H9 (cell line): Measurements from ENCODE around the gene MTTP. TPM values are rescaled to one million over a fixed set of nuclear protein-coding genes. Genes with fewer than 3 reads are reported as not detected.

Experiments
- DNase-seq: peaks from one replicate; pipeline ENCODE4 v3.0.0-alpha.2; 2017
- H2AFZ ChIP-seq: one replicate; pipeline ENCODE4 v1.6.1; 2013; ENCODE audit warnings: mild to moderate bottlenecking, low read length, control low read depth, moderate library complexity
- H2AK5ac ChIP-seq: 2 replicates; pipeline ENCODE4 v1.6.1; 2013; ENCODE audit warnings: low read length, control low read depth, mixed read lengths; ENCODE audit not compliant: insufficient read length
- H2BK120ac ChIP-seq: one replicate; pipeline ENCODE4 v1.6.1; 2013; ENCODE audit warnings: low read depth, mild to moderate bottlenecking, low read length, control low read depth, inconsistent platforms; ENCODE audit not compliant: poor library complexity, severe bottlenecking
- H2BK12ac ChIP-seq: 2 replicates; pipeline ENCODE4 v1.6.1; 2013; ENCODE audit warnings: low read length, control low read depth, mixed read lengths, low read depth; ENCODE audit not compliant: insufficient read length
- H2BK15ac ChIP-seq: 2 replicates; pipeline ENCODE4 v1.6.1; 2013; ENCODE audit warnings: low read depth, low read length, control low read depth
- H2BK20ac ChIP-seq: one replicate; pipeline ENCODE4 v1.6.1; 2013; ENCODE audit warnings: low read depth, mild to moderate bottlenecking, low read length, control low read depth, inconsistent platforms; ENCODE audit not compliant: poor library complexity, severe bottlenecking
- H2BK5ac ChIP-seq: 2 replicates; pipeline ENCODE4 v1.6.1; 2013; ENCODE audit warnings: low read length, control low read depth, mixed read lengths; ENCODE audit not compliant: insufficient read length
- H3K14ac ChIP-seq: 2 replicates; pipeline ENCODE4 v1.6.1; 2013; ENCODE audit warnings: low read length, control low read depth; ENCODE audit not compliant: insufficient read depth
- H3K18ac ChIP-seq: 2 replicates; pipeline ENCODE4 v1.6.1; 2013; ENCODE audit warnings: low read depth, mild to moderate bottlenecking, mixed read lengths, low read length, control low read depth; ENCODE audit not compliant: insufficient read length
- H3K23ac ChIP-seq: 2 replicates; pipeline ENCODE4 v1.6.1; 2013; ENCODE audit warnings: low read length, control low read depth, mixed read lengths, low read depth; ENCODE audit not compliant: insufficient read length
- H3K23me2 ChIP-seq: 2 replicates; pipeline ENCODE4 v1.6.1; 2013; ENCODE audit warnings: low read depth, mild to moderate bottlenecking, mixed read lengths, low read length, control low read depth; ENCODE audit not compliant: insufficient read length, poor library complexity, severe bottlenecking
- H3K27ac ChIP-seq: 2 replicates; pipeline ENCODE4 v1.5.1; 2013; ENCODE audit warnings: low read length, control low read depth, mixed read lengths, low read depth; ENCODE audit not compliant: insufficient read length
- H3K27me3 ChIP-seq: 2 replicates; pipeline ENCODE4 v1.6.1; 2013; ENCODE audit warnings: low read length, control low read depth, inconsistent platforms; ENCODE audit not compliant: insufficient read depth
- H3K4ac ChIP-seq: 2 replicates; pipeline ENCODE4 v1.6.1; 2013; ENCODE audit warnings: low read depth, mild to moderate bottlenecking, control low read depth, inconsistent platforms, low read length, moderate library complexity
- H3K4me1 ChIP-seq: 2 replicates; pipeline ENCODE4 v1.6.1; 2013; ENCODE audit warnings: low read length, control low read depth, inconsistent platforms; ENCODE audit not compliant: insufficient read depth
- H3K4me2 ChIP-seq: 2 replicates; pipeline ENCODE4 v1.6.1; 2013; ENCODE audit warnings: low read length, control low read depth, mixed read lengths; ENCODE audit not compliant: insufficient read length, insufficient read depth
- H3K56ac ChIP-seq: 2 replicates; pipeline ENCODE4 v1.6.1; 2013; ENCODE audit warnings: low read depth, mild to moderate bottlenecking, mixed read lengths, low read length, control low read depth; ENCODE audit not compliant: insufficient read length
- H3K79me1 ChIP-seq: 2 replicates; pipeline ENCODE4 v1.6.1; 2013; ENCODE audit warnings: low read depth, mild to moderate bottlenecking, moderate library complexity, low read length, control low read depth, inconsistent platforms; ENCODE audit not compliant: insufficient read depth, poor library complexity, severe bottlenecking
- H3K79me2 ChIP-seq: 2 replicates; pipeline ENCODE4 v1.6.1; 2013; ENCODE audit warnings: low read length, control low read depth, inconsistent platforms; ENCODE audit not compliant: insufficient read depth
- H3K9ac ChIP-seq: 2 replicates; pipeline ENCODE4 v1.6.1; 2013; ENCODE audit warnings: low read length, control low read depth, mixed read lengths; ENCODE audit not compliant: insufficient read length; ENCODE audit errors: extremely low read depth
- H3K9me3 ChIP-seq: one replicate; pipeline ENCODE4 v1.6.1; 2013; ENCODE audit warnings: low read depth, low read length, inconsistent platforms; ENCODE audit not compliant: control insufficient read depth
- H3T11ph ChIP-seq: one replicate; pipeline ENCODE4 v1.6.1; 2013; ENCODE audit warnings: mild to moderate bottlenecking, low read length, control low read depth, inconsistent platforms
- H4K20me1 ChIP-seq: one replicate; pipeline ENCODE4 v1.6.1; 2013; ENCODE audit not compliant: control insufficient read depth, insufficient read length, insufficient read depth
- H4K5ac ChIP-seq: 2 replicates; pipeline ENCODE4 v1.6.1; 2013; ENCODE audit warnings: low read depth, mild to moderate bottlenecking, mixed read lengths, low read length, control low read depth; ENCODE audit not compliant: insufficient read length
- H4K8ac ChIP-seq: replicated peaks from 2 replicates; pipeline ENCODE4 v1.6.1; 2013; ENCODE audit warnings: low read length, control low read depth, mixed read lengths, low read depth; ENCODE audit not compliant: insufficient read length
- H4K91ac ChIP-seq: 2 replicates; pipeline ENCODE4 v1.6.1; 2013; ENCODE audit warnings: low read depth, mild to moderate bottlenecking, moderate library complexity, mixed read lengths, low read length, control low read depth; ENCODE audit not compliant: insufficient read length
- H3K27ac Mint-ChIP-seq, 3 experiments: 2 replicates in 2 of 3; 3 replicates in 1 of 3; pipeline ENCODE4 v1.8.0; 2020 to 2021; ENCODE audit warnings: mixed read lengths in 3 of 3, mild to moderate bottlenecking in 1 of 3, moderate library complexity in 1 of 3
- H3K27me3 Mint-ChIP-seq: 2 replicates; pipeline ENCODE4 v1.8.0; 2021; ENCODE audit warnings: low read depth, mild to moderate bottlenecking, moderate library complexity, mixed read lengths
- H3K36me3 Mint-ChIP-seq, 3 experiments: 2 replicates in 2 of 3; 3 replicates in 1 of 3; pipeline ENCODE4 v1.8.0; 2020 to 2021; ENCODE audit warnings: low read depth in 3 of 3, mixed read lengths in 3 of 3; ENCODE audit not compliant: insufficient read depth in 1 of 3
- H3K4me1 Mint-ChIP-seq, 2 experiments: 2 replicates each; pipeline ENCODE4 v1.8.0; 2020; ENCODE audit warnings: mixed read lengths in 2 of 2
- H3K4me3 Mint-ChIP-seq, 2 experiments: 2 replicates in 1 of 2; 3 replicates in 1 of 2; pipeline ENCODE4 v1.8.0; 2020 to 2021; ENCODE audit warnings: mild to moderate bottlenecking in 2 of 2, mixed read lengths in 2 of 2, moderate library complexity in 1 of 2
- H3K9me3 Mint-ChIP-seq, 2 experiments: 2 replicates in 1 of 2; 3 replicates in 1 of 2; pipeline ENCODE4 v1.8.0; 2020; ENCODE audit warnings: mild to moderate bottlenecking in 2 of 2, mixed read lengths in 2 of 2, moderate library complexity in 1 of 2
- WGBS: extraction: QIAGEN DNeasy Blood & Tissue Kit; methylation state at CpG from one replicate; pipeline ENCODE4 v1.1.7; 2013; ENCODE audit warnings: missing lambda C conversion rate, low lambda C conversion rate, mixed read lengths; ENCODE audit not compliant: insufficient read length; ENCODE audit errors: extremely low coverage; 5-methylcytosine and 5-hydroxymethylcytosine counted together
- total RNA-seq: library from RNA; stranded (reverse); gene quantifications from 2 replicates; pipeline ENCODE4 v1.2.1, GENCODE V29; 2021
- TF ChIP-seq, protein P1 (sequence below): fragments of 200-600 bp; sonication (generic); conservative IDR thresholded peaks from 3 replicates; pipeline ENCODE4 v1.8.0; 2021; ENCODE audit warnings: antibody characterized with exemption, mild to moderate bottlenecking

The MTTP gene
- total RNA-seq, 1 experiment from 2014 or later: 0.46 TPM

- H2BK20ac ChIP-seq: no peak overlapping the region
Observed at GRCh38 chr4:99658666-99659065, 84.0 kb downstream of the MTTP start.

More at GRCh38 chr4:99658666-99659065, 84.0 kb downstream of the MTTP start:
- Mint-ChIP-seq H3K27me3 (peaks cover under 1% of the 10 kb centered on the region; the same call in 1 of the 2 replicates), H3K4me3 (no peak overlapping the region), H3K9me3 (no peaks in the 10 kb centered on the region), H3K4me1 (no peaks in the 10 kb centered on the region; a peak in 1 of 4 replicates), H3K36me3 (no peaks in the 10 kb centered on the region), H3K27ac (no peak overlapping the region)
- Histone ChIP-seq H4K91ac (no peak overlapping the region), H3K56ac (no peak overlapping the region), H3K4me1 (no peaks in the 10 kb centered on the region), H3K79me2 (no peaks in the 10 kb centered on the region), H2BK5ac (no peak overlapping the region), H2AFZ (no peak overlapping the region), H3K14ac (no peak overlapping the region), H3K18ac (no peak overlapping the region), H2BK15ac (no peak overlapping the region), H3K9ac (no peak overlapping the region), H2BK120ac (no peak overlapping the region), H3K23me2 (no peaks in the 10 kb centered on the region), H4K5ac (no peak overlapping the region), H3K4me2 (no peak overlapping the region), H2BK12ac (no peak overlapping the region), H3K27me3 (no peaks in the 10 kb centered on the region), H4K8ac (no peak overlapping the region), H3K9me3 (no peaks in the 10 kb centered on the region), H4K20me1 (no peaks in the 10 kb centered on the region), H3T11ph (no peak overlapping the region), H3K27ac (no peak overlapping the region), H2AK5ac (no peak overlapping the region), H3K4ac (no peak overlapping the region), H3K23ac (no peak overlapping the region), H3K79me1 (no peaks in the 10 kb centered on the region)
- TF ChIP-seq, protein P1, sequence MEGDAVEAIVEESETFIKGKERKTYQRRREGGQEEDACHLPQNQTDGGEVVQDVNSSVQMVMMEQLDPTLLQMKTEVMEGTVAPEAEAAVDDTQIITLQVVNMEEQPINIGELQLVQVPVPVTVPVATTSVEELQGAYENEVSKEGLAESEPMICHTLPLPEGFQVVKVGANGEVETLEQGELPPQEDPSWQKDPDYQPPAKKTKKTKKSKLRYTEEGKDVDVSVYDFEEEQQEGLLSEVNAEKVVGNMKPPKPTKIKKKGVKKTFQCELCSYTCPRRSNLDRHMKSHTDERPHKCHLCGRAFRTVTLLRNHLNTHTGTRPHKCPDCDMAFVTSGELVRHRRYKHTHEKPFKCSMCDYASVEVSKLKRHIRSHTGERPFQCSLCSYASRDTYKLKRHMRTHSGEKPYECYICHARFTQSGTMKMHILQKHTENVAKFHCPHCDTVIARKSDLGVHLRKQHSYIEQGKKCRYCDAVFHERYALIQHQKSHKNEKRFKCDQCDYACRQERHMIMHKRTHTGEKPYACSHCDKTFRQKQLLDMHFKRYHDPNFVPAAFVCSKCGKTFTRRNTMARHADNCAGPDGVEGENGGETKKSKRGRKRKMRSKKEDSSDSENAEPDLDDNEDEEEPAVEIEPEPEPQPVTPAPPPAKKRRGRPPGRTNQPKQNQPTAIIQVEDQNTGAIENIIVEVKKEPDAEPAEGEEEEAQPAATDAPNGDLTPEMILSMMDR: no peak
- WGBS: no CpG with 5 or more reads among the region's 4 CpGs
- no peak for DNase-seq
